Pancreas (tissue), 10 donors: Measurements from ENCODE around the gene PCNP. TPM values are rescaled to one million over a fixed set of nuclear protein-coding genes. Genes with fewer than 3 reads are reported as not detected.

ENCODE experiments used
- ATAC-seq, 4 donors: fragments of 200-7000 bp; cut with Tn5 transposase; one replicate each; pipeline versions ENCODE4 v1.8.0 to v1.9.1; 2020; ENCODE audit warnings: mild to moderate bottlenecking in 4 of 4, moderate library complexity in 4 of 4
- DNase-seq, 6 donors: peaks; one replicate each; pipeline ENCODE4 v3.0.0-alpha.2; 2020
- FAIRE-seq: peaks from 2 replicates; lab custom pipeline; 2012; peaks lifted over from hg19 to GRCh38; lab: Jason Lieb, UNC
- H3K27ac ChIP-seq, 4 donors: fragments of 200-600 bp; sonication (generic); 1 replicate in 3 of 4; 2 replicates in 1 of 4; pipeline versions ENCODE4 v1.5.0 to v1.8.0; 2020
- H3K27me3 ChIP-seq, 4 donors: fragments of 200-600 bp; one replicate each; pipeline ENCODE4 v1.8.0; 2021
- H3K36me3 ChIP-seq, 3 donors: fragments of 200-600 bp; sonication (generic) in 1 of 3; one replicate each; pipeline versions ENCODE4 v1.5.0 to v1.8.0; 2020 to 2021
- H3K4me1 ChIP-seq, 3 donors: fragments of 200-600 bp; one replicate each; pipeline ENCODE4 v1.8.0; 2021
- H3K4me3 ChIP-seq, 4 donors: fragments of 200-600 bp; sonication (generic) in 2 of 4; one replicate each; pipeline versions ENCODE4 v1.5.0 to v1.8.0; 2020 to 2021
- H3K9me3 ChIP-seq, 4 donors: fragments of 200-600 bp; one replicate each; pipeline ENCODE4 v1.8.0; 2021
- WGBS, 2 donors: extraction: QIAGEN DNeasy Blood & Tissue Kit; methylation state at CpG; one replicate each; pipeline ENCODE4 v1.1.7; 2013; 5-methylcytosine and 5-hydroxymethylcytosine counted together
- intact Hi-C, 3 donors: fragments of 100-400 bp; cut with DNase I; formaldehyde crosslinking; loops; one replicate each; pipeline versions ENCODE4 v1.11.1 to v1.14.2; 2022
- polyA plus RNA-seq, 2 donors: library from polyadenylated mRNA; stranded (reverse); fragments of 200-250 nt; gene quantifications; one replicate each; pipeline ENCODE4 v1.2.3, GENCODE V29; 2013
- total RNA-seq, 6 donors: library from RNA; stranded (reverse); fragmentation: NEBNext Ultra II Directional in 4 of 6; extraction: Animal tissue kit (Norgen Biotek cat#: 25700) in 4 of 6; gene quantifications; one replicate each; pipeline versions ENCODE4 v1.2.1 to v1.2.4, GENCODE V29; 2021 to 2023
- TF ChIP-seq, protein P1 (sequence below), 4 donors: fragments of 200-600 bp; sonication (generic) in 3 of 4; IDR thresholded peaks; one replicate each; pipeline versions ENCODE4 v1.5.0 to v1.8.0; 2021; ENCODE audit warnings: antibody characterized with exemption in 4 of 4
- donor health status: healthy with polysubstance abuse.
- donor health status: DM: no; HTN: no; CAD: no; lungs with moderate emphysema.
- donor health status: DM: no; HTN: no; CAD: no.
- donor health status: control.
- donor health status: control.
- donor health status: Bipolar disorder and iron deficiency.
- donor health status: DM: yes; HTN: yes; CAD: no.
- donor health status: DM: no; HTN: no; CAD: no.
- donor health status: DM: no; HTN: no; CAD: no.
- donor health status: DM: yes; HTN: yes; CAD: no.

The PCNP gene
- total and polyA plus RNA-seq, 8 donors = 35.5 to 71.2 (median 65.0) TPM

DNA sequence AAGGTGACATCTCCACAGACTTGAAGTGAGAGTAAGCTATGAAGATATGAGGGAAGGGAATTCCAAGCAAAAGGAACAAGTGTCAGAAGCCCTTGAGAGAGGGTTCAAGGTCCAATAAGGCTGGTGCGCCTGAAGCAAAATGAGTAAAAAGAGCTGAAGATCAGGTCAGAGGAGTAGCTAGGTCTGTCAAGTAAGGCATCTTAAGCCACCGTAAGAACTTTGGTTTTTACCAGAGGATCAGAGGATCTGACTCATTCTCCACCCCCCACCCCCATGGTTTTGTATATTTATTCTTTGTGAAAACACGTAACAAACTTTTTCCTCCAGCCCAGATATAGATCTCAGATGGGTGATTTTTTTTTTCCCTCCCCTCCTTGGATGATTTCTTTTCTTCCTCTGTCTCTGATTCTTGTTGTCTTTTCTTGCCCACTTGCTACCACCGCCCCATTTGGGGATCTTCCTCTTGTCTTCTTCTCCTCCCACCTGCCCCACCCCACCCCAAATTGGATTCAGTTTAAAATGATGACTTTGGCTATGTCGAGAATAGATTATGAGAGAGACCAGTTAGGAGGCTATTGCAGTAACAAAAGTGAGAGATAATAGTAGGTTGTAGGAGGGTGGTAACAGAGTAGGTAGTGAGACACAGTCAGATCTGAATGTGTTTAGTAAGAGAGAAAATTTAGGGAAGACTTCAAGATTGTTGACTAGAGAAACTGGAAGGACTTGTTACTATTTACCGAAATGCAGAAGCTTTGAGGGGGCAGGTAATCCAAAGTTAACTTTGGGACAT is 6.3 kb upstream of the PCNP start:
- H3K27me3 ChIP-seq = no peaks in the 10 kb centered on the region
- intact Hi-C loops = no loop called here
- H3K4me1 ChIP-seq = peaks cover 0 to 7% (median 0%) of the 10 kb centered on the region in 3 donors
- peaks cover 0 to 15% (median 9%) of the 10 kb centered on the region in 3 donors for H3K36me3 ChIP-seq
- no peak overlapping the region for H3K4me3 ChIP-seq
- FAIRE-seq (no peak), DNase-seq (no peak), ATAC-seq (no peak)
- no peak overlapping the region for H3K27ac ChIP-seq
- WGBS, 2 donors = 88 to 94% methylated on average over 6 of the region's 6 CpGs
- no peaks in the 10 kb centered on the region for H3K9me3 ChIP-seq
- TF ChIP-seq, protein P1, sequence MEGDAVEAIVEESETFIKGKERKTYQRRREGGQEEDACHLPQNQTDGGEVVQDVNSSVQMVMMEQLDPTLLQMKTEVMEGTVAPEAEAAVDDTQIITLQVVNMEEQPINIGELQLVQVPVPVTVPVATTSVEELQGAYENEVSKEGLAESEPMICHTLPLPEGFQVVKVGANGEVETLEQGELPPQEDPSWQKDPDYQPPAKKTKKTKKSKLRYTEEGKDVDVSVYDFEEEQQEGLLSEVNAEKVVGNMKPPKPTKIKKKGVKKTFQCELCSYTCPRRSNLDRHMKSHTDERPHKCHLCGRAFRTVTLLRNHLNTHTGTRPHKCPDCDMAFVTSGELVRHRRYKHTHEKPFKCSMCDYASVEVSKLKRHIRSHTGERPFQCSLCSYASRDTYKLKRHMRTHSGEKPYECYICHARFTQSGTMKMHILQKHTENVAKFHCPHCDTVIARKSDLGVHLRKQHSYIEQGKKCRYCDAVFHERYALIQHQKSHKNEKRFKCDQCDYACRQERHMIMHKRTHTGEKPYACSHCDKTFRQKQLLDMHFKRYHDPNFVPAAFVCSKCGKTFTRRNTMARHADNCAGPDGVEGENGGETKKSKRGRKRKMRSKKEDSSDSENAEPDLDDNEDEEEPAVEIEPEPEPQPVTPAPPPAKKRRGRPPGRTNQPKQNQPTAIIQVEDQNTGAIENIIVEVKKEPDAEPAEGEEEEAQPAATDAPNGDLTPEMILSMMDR (IDR thresholded peaks at IDR 0.05) = no peak

DNA sequence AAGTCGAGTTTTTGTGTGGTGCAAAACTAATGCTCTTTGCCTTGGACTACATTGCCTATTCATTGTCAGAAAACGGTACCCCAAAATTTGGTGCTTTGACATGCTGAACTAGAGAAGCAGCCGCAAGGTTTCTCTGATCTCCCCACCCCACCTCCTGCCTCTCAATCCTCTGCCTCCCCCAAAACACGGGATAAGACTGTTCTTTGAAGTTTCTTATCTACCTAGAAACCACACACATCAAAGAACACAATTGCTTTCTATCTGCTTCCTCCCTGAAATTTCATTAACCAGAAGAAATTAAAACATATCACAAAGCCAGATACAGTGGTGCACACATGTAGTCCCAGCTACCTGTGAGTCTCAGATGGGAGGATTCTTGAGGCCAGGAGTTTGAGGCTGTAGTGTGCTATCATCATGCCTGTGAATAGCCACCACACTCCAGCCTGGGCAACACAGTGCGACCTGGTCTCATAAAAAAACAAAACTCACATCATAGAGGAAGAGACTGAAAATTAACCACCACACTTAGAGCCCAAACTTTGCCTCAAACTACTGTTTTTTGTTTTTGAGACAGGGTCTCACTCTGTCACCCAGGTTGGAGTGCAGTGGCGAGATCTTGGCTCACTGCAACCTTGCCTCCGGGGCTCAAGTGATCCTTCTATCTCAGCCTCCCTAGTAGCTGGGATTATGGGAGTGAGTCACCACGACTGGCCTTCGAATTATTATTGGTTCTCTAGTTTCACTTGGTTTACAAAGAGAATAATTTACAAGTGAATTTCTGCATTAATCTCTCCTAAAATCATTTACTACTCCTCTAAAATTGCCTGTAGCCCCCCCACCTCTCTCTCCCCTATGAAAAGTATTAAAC is 2.7 kb upstream of the PCNP start:
- WGBS, 2 donors = 52 to 61% methylated on average over 9 of the region's 9 CpGs
- FAIRE-seq (no peak), ATAC-seq (no peak)

GRCh38 chr3:101574388-101575112 is 570 bp downstream of the PCNP start:
- peak in 4 of 6 donors; percentile 54 to 70 (median 58) for DNase-seq
- no peak for FAIRE-seq
- intact Hi-C loops = no loop called here
- WGBS, 2 donors = 0% methylated on average over 37 to 41 of the region's 41 CpGs
- ATAC-seq = peak; percentile 66 to 78 (median 70)
- H3K27ac ChIP-seq = peak overlapping the region; percentile 94 to 99 (median 97)
- H3K27me3 ChIP-seq = no peaks in the 10 kb centered on the region
- no peaks in the 10 kb centered on the region for H3K36me3 ChIP-seq
- no peaks in the 10 kb centered on the region for H3K9me3 ChIP-seq
- TF ChIP-seq, protein P1 (IDR thresholded peaks at IDR 0.05) = no peak
- H3K4me3 ChIP-seq = peak overlapping the region; percentile 74 to 90 (median 88)
- H3K4me1 ChIP-seq = peaks cover 12 to 23% (median 17%) of the 10 kb centered on the region in 3 donors

More for the DNA sequence above, 2.7 kb upstream of the PCNP start:
- intact Hi-C loops = no loop called here
- Histone ChIP-seq H3K9me3 (no peaks in the 10 kb centered on the region), H3K36me3 (peaks cover 0 to 7% (median 0%) of the 10 kb centered on the region in 3 donors), H3K4me1 (peaks cover 0 to 15% (median 13%) of the 10 kb centered on the region in 3 donors), H3K27ac (no peak overlapping the region), H3K27me3 (no peaks in the 10 kb centered on the region), H3K4me3 (no peak overlapping the region)
- TF ChIP-seq, protein P1 (IDR thresholded peaks at IDR 0.05) = no peak
- DNase-seq = no peak

DNA sequence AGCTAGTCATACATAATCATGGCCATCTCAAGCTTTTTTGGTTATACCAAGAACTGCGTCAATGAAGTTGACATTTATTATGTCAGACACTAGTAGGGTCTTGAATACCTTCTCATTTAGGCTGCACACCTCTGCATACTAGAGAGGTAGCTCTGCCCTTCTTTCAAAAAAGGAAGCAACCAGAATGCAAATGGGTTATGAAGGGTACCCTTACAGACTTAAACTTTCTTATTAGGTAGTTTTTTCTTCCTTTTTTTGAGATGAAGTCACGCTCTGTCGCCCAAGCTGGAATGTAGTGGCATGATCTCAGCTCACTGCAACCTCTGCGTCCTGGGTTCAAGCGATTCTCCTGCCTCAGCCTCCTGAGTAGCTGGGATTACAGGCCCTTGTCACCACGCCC is 3.3 kb downstream of the PCNP start:
- H3K4me1 ChIP-seq = peaks cover 19 to 28% (median 27%) of the 10 kb centered on the region in 3 donors
- 89 to 98% methylated on average over 6 of the region's 6 CpGs for WGBS, 2 donors

More for the DNA sequence above, 3.3 kb downstream of the PCNP start:
- H3K36me3 ChIP-seq = no peaks in the 10 kb centered on the region
- intact Hi-C loops = no loop called here
- H3K9me3 ChIP-seq = no peaks in the 10 kb centered on the region
- ATAC-seq (no peak), FAIRE-seq (no peak), DNase-seq (no peak)
- TF ChIP-seq, protein P1 (IDR thresholded peaks at IDR 0.05) = no peak
- H3K4me3 ChIP-seq = no peak overlapping the region
- H3K27me3 ChIP-seq = no peaks in the 10 kb centered on the region
- no peak overlapping the region for H3K27ac ChIP-seq
